GM19239 (cell line): ENCODE results near the gene PAX9.

Experiments
- DNase-seq: peaks from one replicate; pipeline ENCODE4 v3.0.0; 2011; ENCODE audit warnings: low spot score; ENCODE audit not compliant: insufficient read length
- FAIRE-seq: peaks from 2 replicates; lab custom pipeline; 2011; peaks lifted over from hg19 to GRCh38; lab: Jason Lieb, UNC

Gene PAX9

DNA sequence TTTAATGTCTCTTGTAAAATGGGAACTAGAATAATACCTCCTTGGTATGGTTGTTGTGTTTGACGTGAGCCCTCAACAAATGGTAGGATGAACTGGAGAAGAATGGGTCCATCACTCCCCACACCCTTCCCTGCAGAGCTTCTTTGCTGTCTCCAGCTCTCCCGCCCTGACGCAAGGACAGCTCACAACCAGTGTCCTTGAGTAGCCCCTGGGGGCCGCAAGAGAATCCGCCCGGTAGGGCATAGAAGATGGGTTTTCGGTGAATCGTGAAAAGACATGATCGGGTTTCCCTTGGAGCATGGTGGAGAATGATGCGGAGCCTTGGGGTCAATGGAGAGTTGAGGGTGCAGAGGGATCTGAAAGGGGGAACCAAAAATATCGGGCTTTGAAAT lies 6.1 kb upstream of the PAX9 start:
- DNase-seq: no peak

DNA sequence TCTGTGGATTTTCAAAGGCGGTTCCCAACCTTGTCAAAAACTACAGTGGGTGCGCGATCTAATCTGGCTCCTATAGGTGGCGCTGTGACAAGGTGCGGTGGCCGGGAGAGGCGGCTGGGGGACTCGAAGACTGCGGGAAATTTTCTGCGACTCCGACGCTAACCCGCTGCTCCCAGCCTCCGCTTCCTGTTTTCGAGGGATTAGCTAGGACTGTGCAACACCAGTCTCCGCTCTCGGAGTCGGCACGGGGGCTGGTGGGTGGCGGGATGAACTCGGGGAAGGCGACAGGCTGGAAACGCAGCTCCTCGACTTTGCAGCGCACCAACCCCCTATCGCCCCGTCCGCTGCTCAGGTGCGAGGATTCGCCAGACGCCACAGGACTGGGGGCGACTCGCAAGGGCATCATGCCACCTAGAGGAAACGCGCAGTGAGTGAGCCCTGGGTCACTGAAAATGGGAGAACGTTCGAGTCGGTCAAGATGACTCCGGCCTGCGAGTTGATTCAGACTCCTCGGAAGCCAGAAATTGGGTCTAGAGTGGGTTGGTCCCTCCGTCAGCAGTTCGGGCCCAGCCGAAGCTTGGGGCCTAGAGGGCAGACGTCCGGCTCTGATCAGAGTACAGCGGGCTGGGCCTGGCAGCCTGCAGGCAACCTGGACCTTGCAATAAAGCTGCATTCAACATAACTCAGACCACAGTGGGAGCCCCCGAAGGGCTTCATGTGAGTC lies 5.5 kb upstream of the PAX9 start:
- DNase-seq: no peak
- no peak for FAIRE-seq

More for the DNA sequence above, 6.1 kb upstream of the PAX9 start:
- no peak for FAIRE-seq

DNA sequence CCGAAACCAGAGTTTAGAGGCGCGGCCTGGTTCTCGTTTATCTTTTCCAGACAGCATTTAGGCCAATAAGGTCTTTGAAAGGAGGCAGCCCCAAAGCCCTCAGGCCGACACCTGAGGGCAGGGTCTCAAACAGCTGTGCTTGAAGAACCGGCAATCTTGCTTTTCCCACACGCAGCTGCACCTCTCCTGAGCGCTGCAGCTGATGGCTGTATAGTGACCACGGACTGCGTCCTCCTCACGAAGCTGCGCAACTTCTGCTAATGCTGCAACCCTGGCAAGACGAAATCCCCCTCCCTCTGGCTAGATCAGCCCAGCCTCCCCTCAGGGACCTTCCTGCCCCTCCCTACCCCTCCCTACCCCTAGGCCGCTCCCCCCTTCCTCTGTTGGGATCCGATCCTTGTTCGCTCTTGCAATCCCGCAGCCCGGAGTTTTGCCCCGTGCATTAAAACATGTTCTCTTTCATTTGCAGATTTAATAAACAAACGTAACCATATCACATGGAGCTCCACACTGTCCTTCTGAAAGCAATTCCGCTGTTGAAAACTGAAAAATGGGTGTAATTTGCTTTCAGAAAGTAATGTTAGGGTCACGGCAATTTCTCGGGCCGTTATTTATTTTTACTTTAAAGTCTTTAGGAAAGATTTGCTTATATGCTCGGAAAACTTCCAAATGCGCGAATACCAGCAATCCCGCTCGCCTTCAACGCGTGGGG lies 4.8 kb upstream of the PAX9 start:
- FAIRE-seq: no peak
- no peak for DNase-seq

DNA sequence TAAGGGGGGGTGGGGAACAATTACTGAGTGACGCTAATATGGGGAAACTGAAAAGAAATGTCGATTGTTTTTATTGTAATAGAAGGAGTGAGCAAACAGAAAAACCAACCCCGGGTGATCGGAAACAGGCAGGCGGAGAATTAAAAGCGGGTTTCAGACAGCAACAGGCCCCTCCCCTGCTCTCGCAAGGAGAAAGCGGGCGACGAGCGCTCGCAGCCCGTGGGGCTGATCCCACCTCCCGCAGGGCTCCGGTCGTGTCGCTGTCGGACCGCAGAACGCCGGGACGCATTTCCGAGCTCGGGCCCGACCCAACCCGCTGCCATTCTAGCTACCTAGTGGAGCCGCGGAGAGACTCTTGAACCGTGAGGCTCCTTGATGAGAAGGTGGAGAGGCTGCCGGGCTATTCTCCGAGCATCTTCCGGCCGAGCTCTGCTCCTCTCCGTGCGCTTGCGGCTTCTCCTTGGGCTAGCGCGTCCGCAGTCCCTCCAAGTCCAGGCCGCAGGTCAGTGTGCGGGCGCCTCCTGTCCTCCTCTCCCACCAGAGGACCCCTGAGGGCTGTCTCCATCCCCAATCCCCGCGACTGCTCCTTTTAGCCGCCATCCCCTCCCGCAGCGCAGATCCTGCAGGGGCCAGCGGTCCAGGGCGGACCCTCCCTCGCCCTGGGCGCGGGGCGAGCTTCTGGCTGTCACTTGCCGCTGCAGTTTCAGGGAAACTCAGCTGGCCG lies 4.1 kb upstream of the PAX9 start:
- no peak for FAIRE-seq
- DNase-seq: no peak

DNA sequence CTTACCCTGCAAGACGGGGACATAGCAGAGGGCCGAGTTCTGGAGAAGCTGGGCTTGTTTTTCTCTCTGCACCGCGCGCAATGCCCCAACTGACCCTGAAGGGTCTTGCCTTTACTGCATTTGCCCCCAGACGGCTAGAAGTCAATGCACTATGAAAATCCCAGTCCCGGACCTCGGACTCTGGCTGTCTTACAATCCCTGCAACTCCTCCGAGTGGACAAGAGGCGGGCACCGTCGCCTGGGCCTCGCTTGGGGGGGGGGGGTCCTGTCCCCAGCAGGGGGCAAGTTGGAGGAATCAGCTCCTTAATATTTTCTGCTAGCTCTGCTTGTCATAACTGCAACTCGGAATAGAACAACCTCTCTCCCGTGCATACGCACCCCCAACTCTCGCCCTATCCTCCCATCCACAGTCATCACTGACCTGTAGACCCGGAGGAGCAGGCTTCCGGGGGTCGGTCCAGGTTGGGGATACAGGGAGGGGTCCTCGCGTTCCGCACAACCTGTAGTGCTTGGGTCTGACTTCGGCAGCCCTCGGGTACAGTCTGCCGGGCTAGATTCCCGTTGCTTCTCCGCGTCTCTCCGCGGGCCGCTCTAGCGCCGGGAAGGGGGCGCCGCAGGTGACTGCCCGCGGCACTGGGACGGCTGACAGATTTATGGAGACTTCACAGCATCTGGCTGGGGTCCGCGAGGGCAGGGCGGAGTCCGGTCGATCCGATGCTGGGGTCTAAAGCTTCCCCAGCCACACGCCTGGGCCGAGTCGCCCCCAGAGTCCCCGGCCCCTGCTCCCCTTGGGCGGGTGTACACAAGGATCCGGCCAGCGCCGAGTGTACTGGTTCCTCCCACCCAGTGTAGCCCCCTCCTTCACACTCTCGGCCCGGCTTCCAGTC lies 3.3 kb upstream of the PAX9 start:
- no peak for DNase-seq
- no peak for FAIRE-seq

DNA sequence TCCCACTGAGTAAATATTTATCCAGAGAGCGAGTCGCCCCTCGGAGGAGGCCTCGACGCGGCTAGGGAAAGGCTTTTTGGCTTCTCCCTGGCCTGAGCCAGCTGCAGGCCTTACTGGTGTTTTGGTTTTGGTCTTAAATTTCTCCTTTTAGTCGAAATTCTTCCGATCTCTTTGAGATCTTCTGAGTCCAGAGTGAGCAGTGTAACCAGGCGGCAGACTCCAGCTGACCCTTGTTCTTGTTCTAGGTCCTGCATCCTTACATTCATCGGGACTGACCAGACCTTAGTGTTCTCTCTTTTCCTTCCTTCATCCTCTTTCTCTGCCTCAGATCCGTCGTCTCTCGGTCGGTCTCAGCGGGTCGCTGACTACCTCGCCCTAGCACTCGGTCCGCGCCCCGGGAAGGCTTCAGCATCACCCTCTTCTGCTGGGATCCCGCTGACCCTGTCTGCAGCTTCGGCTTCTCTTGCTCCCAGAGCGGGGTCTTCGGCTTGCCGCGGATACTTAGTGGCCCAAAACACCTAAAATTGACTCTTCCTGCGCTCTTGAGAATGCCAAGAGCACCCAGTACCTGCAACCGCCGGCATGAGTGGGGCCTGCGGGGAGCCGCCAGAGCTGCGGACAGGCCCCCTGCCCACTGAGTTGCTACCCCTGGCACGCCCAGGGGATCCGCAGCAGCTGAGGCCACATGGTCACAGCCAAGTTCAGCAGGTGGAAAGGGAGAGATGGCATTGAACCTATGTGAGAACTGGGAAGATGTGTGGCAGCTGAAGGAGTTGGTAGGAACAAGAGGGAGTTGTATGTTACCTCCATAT lies 2.4 kb upstream of the PAX9 start:
- no peak for FAIRE-seq
- no peak for DNase-seq

DNA sequence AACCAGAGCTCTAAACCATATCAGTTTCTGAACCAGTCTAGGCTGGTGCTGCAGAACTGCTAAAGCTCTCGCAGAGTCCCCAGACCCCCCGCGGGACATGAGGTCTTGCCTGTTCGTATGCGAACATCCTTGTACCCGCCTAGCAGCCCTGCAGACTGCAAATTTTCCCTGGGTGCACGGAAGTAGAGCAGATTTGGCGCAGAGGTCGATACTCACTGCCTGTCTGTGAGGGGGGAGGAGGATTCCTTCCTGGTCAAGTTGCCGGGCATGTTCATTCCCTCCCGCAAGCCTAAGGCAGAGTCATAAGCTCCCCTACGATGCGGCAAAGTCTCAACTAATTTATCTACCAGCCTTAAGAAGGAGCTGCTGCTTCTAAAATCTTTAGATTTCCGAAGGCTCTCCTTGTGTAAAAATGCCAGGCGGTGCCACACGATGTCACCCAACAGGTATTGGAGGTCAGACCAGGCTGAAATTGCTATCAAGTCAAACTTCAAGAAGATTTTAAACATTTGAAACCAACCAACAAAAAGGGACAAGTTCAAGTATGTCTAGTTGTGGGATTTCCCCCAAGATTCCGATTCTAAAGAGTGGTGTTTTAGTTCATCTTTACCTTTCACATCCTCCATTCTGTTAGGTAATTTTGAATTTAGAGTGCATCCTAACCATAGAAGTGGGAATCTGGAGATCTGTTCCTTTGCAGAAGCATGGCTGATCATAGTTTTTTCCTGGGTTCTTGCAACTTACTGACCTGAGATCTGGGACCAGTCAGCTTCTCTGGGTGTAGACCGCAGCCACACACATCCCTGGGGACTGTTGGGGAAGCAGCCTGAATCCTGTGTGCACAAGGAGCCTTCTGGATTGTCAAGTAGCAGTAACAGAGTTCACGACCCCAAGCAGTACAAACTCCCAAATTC lies 1.6 kb upstream of the PAX9 start:
- no peak for FAIRE-seq

DNA sequence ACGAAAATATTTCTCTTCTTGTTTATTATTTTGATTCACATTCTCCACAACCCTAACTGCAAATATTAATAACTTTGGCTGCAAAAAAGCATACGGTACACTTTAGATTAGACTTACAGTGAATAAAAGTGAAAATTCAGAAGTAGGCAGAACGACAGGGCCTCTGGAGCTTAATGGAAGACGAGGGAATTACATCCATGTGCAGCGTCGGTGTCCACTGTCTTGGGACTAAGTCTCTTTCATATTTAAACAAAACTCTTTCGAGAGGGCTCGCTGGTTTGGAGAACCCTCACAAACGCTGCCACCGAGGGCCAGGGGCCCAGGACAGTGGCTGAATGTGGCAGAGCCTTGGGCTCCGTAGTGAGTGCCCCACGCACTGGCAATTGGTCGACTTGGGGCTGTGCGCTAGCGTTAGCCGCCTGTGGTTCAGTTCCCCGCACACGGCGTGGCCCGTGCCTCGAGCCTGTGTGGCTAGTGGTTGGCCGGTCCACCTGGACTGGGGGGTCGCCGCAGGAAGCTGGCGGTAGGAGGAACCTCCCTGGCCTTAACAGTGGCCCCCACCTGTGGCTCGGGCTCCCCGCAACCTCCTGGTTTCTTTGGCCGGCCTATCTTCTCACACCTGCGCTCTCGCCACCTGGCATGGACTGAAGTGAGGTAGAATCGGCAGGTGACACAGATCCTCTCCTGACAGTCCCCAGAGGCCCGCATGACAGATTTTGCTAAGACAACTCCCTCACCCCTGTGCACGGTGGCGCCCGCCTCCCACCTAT lies 739 bp upstream of the PAX9 start:
- FAIRE-seq: no peak
- no peak for DNase-seq

More for the DNA sequence above, 1.6 kb upstream of the PAX9 start:
- DNase-seq: no peak

DNA sequence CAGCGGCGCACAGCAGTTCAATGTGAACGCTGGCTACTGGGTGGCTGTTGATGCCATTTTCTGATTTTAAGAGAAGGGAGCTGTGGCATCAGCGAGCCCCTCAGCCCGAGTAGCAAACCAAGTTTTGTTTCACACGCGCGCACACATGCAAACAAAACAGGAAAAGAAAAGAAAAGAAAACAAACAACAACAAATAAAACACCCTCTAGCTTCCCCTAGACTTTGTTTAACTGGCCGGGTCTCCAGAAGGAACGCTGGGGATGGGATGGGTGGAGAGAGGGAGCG lies 540 bp downstream of the PAX9 start:
- FAIRE-seq: no peak
- DNase-seq: no peak

DNA sequence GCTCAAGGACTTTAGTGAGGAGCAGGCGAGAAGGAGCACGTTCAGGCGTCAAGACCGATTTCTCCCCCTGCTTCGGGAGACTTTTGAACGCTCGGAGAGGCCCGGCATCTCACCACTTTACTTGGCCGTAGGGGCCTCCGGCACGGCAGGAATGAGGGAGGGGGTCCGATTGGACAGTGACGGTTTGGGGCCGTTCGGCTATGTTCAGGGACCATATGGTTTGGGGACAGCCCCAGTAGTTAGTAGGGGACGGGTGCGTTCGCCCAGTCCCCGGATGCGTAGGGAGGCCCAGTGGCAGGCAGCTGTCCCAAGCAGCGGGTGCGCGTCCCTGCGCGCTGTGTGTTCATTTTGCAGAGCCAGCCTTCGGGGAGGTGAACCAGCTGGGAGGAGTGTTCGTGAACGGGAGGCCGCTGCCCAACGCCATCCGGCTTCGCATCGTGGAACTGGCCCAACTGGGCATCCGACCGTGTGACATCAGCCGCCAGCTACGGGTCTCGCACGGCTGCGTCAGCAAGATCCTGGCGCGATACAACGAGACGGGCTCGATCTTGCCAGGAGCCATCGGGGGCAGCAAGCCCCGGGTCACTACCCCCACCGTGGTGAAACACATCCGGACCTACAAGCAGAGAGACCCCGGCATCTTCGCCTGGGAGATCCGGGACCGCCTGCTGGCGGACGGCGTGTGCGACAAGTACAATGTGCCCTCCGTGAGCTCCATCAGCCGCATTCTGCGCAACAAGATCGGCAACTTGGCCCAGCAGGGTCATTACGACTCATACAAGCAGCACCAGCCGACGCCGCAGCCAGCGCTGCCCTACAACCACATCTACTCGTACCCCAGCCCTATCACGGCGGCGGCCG lies 1.1 kb downstream of the PAX9 start:
- FAIRE-seq (no peak), DNase-seq (no peak)

DNA sequence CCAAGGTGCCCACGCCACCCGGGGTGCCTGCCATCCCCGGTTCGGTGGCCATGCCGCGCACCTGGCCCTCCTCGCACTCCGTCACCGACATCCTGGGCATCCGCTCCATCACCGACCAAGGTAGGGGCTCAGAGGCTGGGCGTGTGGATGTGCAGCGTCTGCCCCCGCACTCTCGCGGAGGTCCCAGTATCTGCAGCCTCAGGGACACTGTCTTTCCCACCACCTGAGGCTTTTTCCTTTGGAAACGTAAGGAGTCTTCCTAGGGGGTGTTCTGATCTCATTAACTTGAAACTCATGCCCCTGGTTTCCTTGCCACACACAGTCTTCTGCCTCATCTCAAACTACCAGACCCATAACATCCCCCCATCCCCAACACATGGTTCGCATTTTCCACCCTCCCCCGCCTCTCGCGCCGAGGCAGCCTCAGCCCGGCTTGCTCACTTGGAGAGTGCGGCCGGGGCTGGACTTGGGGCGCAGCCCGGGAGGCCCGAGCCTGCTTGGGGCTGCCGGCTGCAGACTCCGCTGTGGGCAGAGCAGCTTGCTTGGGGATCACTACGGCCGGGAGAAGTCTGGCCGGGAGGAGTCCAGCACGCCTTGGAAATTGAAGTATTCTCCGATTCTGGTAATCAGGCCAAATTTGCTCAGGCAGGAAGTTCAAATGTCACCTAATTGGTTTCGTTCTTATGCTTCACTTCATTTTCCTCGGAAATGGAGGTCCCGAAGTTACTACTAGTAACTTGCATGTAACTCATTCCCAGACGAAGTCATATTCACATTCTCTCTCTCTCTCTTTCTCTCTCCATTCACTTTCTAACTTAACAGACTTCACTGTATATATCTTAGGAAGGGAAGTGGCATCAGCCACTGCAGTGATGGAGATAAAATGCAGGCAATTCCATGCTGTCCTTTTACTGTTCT lies 2.0 kb downstream of the PAX9 start:
- DNase-seq: no peak
- no peak for FAIRE-seq

DNA sequence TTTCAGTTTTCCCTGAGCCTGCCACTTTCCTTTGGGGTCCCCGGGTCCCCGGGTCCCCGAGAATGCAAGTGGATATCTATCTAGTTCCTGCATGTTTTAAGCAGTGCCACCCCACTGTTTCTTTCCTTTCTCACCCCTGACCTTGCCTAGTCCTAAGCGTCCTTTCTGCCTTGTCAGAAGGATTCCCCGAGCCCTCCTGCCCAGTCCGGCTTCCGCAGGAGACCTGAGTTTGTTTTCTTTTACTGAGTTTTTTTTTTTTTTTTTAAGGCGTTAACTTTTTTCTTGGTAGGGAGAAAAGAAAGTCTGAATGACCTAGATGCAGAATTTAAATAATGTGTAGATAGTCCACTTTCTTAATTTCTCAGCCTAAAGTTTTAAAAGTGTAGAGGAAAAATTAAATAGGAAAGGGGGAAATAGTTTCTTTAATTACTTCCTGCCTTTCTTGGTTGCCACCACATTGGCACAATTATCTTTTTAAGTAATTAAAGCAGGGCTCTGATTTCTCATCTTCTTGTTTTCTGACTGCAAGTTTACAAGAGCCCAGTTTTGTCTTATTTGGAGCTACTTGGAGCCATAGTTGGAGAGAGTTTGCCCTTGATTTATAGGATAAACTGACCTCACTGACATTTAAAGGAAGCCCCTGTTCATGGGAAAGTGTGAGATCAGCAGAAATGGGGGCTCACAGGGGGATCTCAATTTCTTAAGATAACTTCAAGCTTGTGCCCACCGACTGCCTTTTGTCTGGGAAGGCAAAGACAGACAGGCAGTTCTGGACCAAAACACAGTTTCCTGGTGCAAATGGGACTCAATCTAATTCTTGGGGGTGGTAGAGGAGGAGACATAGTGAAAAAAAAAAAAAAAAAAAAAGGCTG lies 2.9 kb downstream of the PAX9 start:
- DNase-seq: no peak
- no peak for FAIRE-seq

DNA sequence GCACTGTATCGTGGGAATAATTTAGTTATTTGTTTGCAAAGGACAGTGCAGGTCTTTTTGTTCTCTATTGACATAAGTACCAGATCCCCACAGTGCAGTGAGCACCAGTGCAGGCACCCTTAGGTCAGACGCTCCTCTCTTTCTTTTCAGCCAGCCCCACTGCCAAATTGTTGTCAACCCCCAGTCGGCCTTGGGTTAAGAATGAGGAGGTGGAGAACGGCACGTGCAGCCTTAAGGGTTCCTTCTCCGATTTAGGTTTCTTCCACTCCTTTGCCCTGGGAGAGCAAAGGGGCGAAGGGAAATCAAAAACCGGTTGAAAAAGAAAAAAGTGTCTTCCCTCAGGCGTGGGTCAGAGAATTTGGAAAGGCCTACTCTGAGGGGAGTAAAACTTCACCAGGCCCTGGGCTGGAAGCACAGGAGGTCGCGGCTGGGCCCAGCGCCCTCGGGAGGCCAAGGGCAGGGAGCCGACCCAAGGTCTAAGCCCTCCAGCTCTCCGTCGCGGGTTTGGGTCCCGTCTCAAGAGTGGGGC lies 4.3 kb downstream of the PAX9 start:
- FAIRE-seq (no peak), DNase-seq (no peak)

DNA sequence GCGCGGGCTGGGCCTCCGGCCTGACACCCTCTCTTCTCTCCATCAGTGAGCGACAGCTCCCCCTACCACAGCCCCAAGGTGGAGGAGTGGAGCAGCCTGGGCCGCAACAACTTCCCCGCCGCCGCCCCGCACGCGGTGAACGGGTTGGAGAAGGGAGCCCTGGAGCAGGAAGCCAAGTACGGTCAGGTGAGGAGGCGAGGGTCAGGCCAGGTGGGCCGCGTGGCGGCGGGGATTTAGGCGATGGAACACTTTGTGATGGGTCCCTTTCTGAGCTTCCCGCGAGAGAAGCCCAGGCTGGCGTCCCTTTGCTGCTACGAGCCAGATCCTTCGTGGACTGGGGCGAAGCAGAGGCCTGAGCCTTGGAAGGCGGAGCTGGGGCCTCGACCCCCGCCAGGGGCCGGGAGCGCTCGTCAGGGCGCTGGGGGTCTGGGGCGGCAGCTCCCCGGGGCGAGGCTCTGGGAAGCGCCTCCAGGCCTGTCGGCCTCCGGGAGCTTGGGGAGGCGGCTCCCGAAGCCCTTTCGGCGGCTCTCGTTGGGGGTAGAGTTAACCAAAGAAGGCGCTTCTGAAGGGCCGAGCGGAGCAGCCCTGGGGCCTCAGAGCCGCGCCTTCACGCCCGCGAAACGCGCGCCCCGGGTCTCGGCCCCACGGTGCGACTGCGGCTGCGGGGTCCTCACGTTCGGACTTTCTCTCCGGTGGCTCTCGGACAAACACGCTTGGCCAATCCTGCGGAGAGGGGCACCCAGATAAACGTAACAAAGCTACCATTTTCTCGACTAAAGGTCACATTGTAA lies 5.0 kb downstream of the PAX9 start:
- no peak for FAIRE-seq
- DNase-seq: no peak
